IMR-90 (cell line): ENCODE data around the gene GAGE1. TPM values are rescaled to one million over a fixed set of nuclear protein-coding genes. Genes with fewer than 3 reads are reported as not detected.

Experiments
- polyA plus RNA-seq, 3 experiments: library from polyadenylated mRNA; depleted of rRNA; stranded (reverse); fragments of >200 nt; gene quantifications; 2 replicates each; pipeline ENCODE4 v1.2.3, GENCODE V29; 2012; ENCODE audit warnings: low replicate concordance in 1 of 3
- total RNA-seq: library from RNA; depleted of rRNA; stranded (reverse); fragments of >200 nt; gene quantifications from 2 replicates; pipeline ENCODE4 v1.2.3, GENCODE V29; 2012; rRNA removed

GAGE1 gene
- total and polyA plus RNA-seq, 2 of the 4 experiments (the other 2 are of a cell fraction) = not detected

Other genes with a start within 250 kb of the GAGE1 start
- gene GAGE12C, start 66.8 kb upstream of the GAGE1 start, total RNA-seq = not detected in 2 replicates
- not detected in 2 replicates for gene GAGE12C, start 66.8 kb upstream of the GAGE1 start, polyA plus RNA-seq (2012; rRNA removed)
- not detected in 2 replicates for gene GAGE12D, start 57.3 kb upstream of the GAGE1 start, total RNA-seq
- not detected in 2 replicates for gene GAGE12D, start 57.3 kb upstream of the GAGE1 start, polyA plus RNA-seq (2012; rRNA removed)
- not detected in 2 replicates for gene GAGE12E, start 47.7 kb upstream of the GAGE1 start, total RNA-seq
- not detected in 2 replicates for gene GAGE12E, start 47.7 kb upstream of the GAGE1 start, polyA plus RNA-seq (2012; rRNA removed)
- gene GAGE12F, start 38.2 kb upstream of the GAGE1 start, total RNA-seq = not detected in 2 replicates
- not detected in 2 replicates for gene GAGE12F, start 38.2 kb upstream of the GAGE1 start, polyA plus RNA-seq (2012; rRNA removed)
- gene GAGE12G, start 28.6 kb upstream of the GAGE1 start, total RNA-seq = not detected in 2 replicates
- not detected in 2 replicates for gene GAGE12G, start 28.6 kb upstream of the GAGE1 start, polyA plus RNA-seq (2012; rRNA removed)
- gene GAGE12H, start 19.1 kb upstream of the GAGE1 start, total RNA-seq = not detected in 2 replicates
- not detected in 2 replicates for gene GAGE12H, start 19.1 kb upstream of the GAGE1 start, polyA plus RNA-seq (2012; rRNA removed)
- not detected in 2 replicates for gene GAGE2A, start 9.5 kb upstream of the GAGE1 start, total RNA-seq
- not detected in 2 replicates for gene GAGE2A, start 9.5 kb upstream of the GAGE1 start, polyA plus RNA-seq (2012; rRNA removed)
- not detected in 2 replicates for gene PAGE1, start 97.0 kb downstream of the GAGE1 start, total RNA-seq
- not detected in 2 replicates for gene PAGE1, start 97.0 kb downstream of the GAGE1 start, polyA plus RNA-seq (2012; rRNA removed)
- gene PAGE4, start 230.3 kb downstream of the GAGE1 start, total RNA-seq = not detected in 2 replicates
- gene PAGE4, start 230.3 kb downstream of the GAGE1 start, polyA plus RNA-seq (2012; rRNA removed) = not detected in 2 replicates